GM12878 (cell line): Measurements from ENCODE around the gene SLC51A.

Experiments used
- CTCF ChIP-seq, 3 experiments: IDR thresholded peaks in 2 of 3; conservative IDR thresholded peaks in 1 of 3; 2 replicates each; pipeline ENCODE4 v1.5.1; 2011; ENCODE audit warnings: low read depth in 3 of 3, low read length in 3 of 3, mild to moderate bottlenecking in 3 of 3, control low read depth in 2 of 3, moderate library complexity in 2 of 3, inconsistent platforms in 1 of 3, mixed read lengths in 1 of 3; ENCODE audit not compliant: control insufficient read depth in 2 of 3, insufficient read depth in 1 of 3; ENCODE audit errors: extremely low read depth in 1 of 3
- EP300 ChIP-seq, 2 experiments: fragments of 150-350 bp in 1 of 2; IDR thresholded peaks; 2 replicates each; pipeline ENCODE4 v1.6.1; 2011 to 2012; ENCODE audit warnings: low read depth in 2 of 2, low read length in 2 of 2, borderline replicate concordance in 1 of 2, improper control_type of control experiment in 1 of 2, inconsistent platforms in 1 of 2; ENCODE audit not compliant: control insufficient read depth in 1 of 2
- ESRRA ChIP-seq: IDR thresholded peaks from 2 replicates; pipeline ENCODE4 v1.6.1; 2012; ENCODE audit warnings: mild to moderate bottlenecking, low read length, improper control_type of control experiment
- EZH2 ChIP-seq: IDR thresholded peaks from 2 replicates; pipeline ENCODE4 v1.6.1; 2012; ENCODE audit warnings: low read depth, mild to moderate bottlenecking, control low read depth, inconsistent platforms, low read length, borderline replicate concordance; ENCODE audit not compliant: control insufficient read depth
- FOXK2 ChIP-seq: fragments of 450-650 bp; IDR thresholded peaks from 2 replicates; pipeline ENCODE4 v1.6.1; 2017; ENCODE audit warnings: mild to moderate bottlenecking, moderate library complexity
- MLLT1 ChIP-seq: fragments of 450-650 bp; IDR thresholded peaks from 2 replicates; pipeline ENCODE4 v1.6.1; 2016; ENCODE audit warnings: mild to moderate bottlenecking
- MXI1 ChIP-seq: fragments of 150-350 bp; IDR thresholded peaks from 2 replicates; pipeline ENCODE4 v1.6.1; 2011; ENCODE audit warnings: low read depth, mild to moderate bottlenecking, inconsistent platforms, low read length, improper control_type of control experiment
- PML ChIP-seq: IDR thresholded peaks from 2 replicates; pipeline ENCODE4 v1.6.1; 2012; ENCODE audit warnings: low read length, inconsistent platforms
- REST ChIP-seq: IDR thresholded peaks from 2 replicates; pipeline ENCODE4 v1.6.1; 2012; ENCODE audit warnings: mild to moderate bottlenecking, low read depth, low read length
- SUZ12 ChIP-seq: fragments of 200-600 bp; sonication (generic); IDR thresholded peaks from one replicate; pipeline ENCODE4 v1.6.1; 2018; ENCODE audit warnings: antibody characterized with exemption, mild to moderate bottlenecking; ENCODE audit not compliant: unreplicated experiment
- TCF3 ChIP-seq: IDR thresholded peaks from 2 replicates; pipeline ENCODE4 v1.6.1; 2012; ENCODE audit warnings: low read depth, mild to moderate bottlenecking, low read length, borderline replicate concordance; ENCODE audit not compliant: insufficient read depth
- ZNF217 ChIP-seq: fragments of 450-650 bp; IDR thresholded peaks from 2 replicates; pipeline ENCODE4 v1.6.1; 2017; ENCODE audit warnings: antibody characterized with exemption, mild to moderate bottlenecking
- ZSCAN29 ChIP-seq: fragments of 450-650 bp; IDR thresholded peaks from 2 replicates; pipeline ENCODE4 v1.6.1; 2017; ENCODE audit warnings: mild to moderate bottlenecking, moderate library complexity

GRCh38 chr3:196235452-196236122, 19.3 kb downstream of the SLC51A start:
- TF ChIP-seq ESRRA (no peak), CTCF (IDR thresholded peaks at IDR 0.05 in 2 of 3, conservative IDR thresholded peaks at IDR 0.05 in 1 of 3; ENCODE audit: control insufficient read depth in 2 of 3, extremely low read depth in 1 of 3, insufficient read depth in 1 of 3, low read depth in 3 of 3, low read length in 3 of 3) (no peak), FOXK2 (no peak), MLLT1 (no peak), EP300 (IDR thresholded peaks at IDR 0.05; ENCODE audit: borderline replicate concordance in 1 of 2, control insufficient read depth in 1 of 2, low read depth in 2 of 2, low read length in 2 of 2) (no peak), ZNF217 (no peak), TCF3 (no peak), ZSCAN29 (no peak), REST (no peak), PML (no peak), SUZ12 (no peak), EZH2 (no peak), MXI1 (no peak)
